C4-2B (cell line): Measurements from ENCODE around the gene GPALPP1.
"Not testable (repeated sequence)": the region's sequence is repeated elsewhere in the genome, so short reads cannot be mapped to it uniquely, and the experiment has no call there.

ENCODE experiments used
- H3K27ac ChIP-seq: fragments of 450-650 bp; 2 replicates; pipeline ENCODE4 v1.5.1; 2017
- CTCF ChIP-seq: fragments of 450-650 bp; conservative IDR thresholded peaks from 2 replicates; pipeline ENCODE4 v1.5.1; 2017; ENCODE audit warnings: mild to moderate bottlenecking
- ZFX ChIP-seq: fragments of 450-650 bp; IDR thresholded peaks from 2 replicates; pipeline ENCODE4 v1.6.1; 2017

Gene GPALPP1

GRCh38 chr13:45049478-45049877 is 60.1 kb downstream of the GPALPP1 start:
- H3K27ac ChIP-seq: no peak overlapping the region
- TF ChIP-seq CTCF (no peak), ZFX (no peak)

DNA sequence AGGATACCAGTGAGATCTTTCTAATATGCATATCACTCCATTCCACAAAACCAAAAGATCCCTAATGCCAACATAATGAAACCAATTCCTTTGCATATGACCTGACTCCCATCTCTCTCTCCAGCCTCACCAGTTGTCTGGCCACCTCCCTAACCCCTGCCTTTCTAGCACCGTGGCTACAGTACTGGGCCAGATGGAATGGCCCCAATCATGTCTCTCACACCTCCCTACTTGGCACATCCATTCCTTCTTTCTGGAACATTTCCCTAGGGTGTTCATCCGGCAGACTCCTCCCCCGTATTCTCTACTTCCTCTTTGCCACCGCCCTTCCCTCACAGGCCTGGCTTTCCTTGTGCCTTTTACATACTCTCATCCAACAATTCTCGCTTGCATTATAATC is 62.0 kb downstream of the GPALPP1 start:
- no peak for TF ChIP-seq CTCF
- TF ChIP-seq ZFX: no peak
- no peak overlapping the region for H3K27ac ChIP-seq

DNA sequence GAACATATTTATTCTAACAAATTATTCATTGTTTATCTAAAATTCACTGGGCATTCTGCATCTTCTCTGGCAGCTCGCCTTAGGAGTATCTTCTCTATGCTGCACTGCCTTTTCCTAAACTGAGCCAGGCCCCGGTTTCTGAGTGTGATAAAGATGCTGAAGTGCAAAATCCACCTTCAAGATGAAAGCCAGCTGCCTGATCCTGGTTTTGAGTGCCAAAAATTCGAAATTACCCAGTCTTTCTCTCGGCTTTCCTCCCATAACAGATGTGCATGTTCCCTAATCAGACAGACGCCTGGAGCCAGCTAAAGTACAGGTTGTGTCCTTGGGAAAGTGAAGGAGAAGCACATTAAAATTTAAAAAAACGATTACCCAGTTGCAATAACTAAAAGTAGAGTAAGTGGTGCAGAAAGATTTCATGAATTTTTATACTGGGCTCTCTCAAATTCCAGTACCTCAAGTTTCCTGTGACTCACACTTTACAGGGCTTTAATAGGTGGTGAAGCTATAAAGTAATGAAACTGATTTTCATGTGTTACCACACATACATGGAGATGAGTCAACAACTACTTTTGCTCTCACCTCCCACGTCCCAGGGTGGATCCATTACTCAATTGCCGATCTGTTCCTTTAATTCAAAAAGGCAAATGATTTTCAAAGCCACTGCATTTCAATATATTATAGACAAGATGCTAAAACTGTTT is 66.0 kb downstream of the GPALPP1 start:
- TF ChIP-seq ZFX (no peak), CTCF (no peak)
- H3K27ac ChIP-seq: no peak overlapping the region

GRCh38 chr13:45055902-45056648 is 66.7 kb downstream of the GPALPP1 start:
- no peak overlapping the region for H3K27ac ChIP-seq
- TF ChIP-seq ZFX (no peak), CTCF (no peak)

GRCh38 chr13:45060062-45060461 is 70.7 kb downstream of the GPALPP1 start:
- no peak for TF ChIP-seq ZFX
- TF ChIP-seq CTCF: no peak
- H3K27ac ChIP-seq: no peak overlapping the region

DNA sequence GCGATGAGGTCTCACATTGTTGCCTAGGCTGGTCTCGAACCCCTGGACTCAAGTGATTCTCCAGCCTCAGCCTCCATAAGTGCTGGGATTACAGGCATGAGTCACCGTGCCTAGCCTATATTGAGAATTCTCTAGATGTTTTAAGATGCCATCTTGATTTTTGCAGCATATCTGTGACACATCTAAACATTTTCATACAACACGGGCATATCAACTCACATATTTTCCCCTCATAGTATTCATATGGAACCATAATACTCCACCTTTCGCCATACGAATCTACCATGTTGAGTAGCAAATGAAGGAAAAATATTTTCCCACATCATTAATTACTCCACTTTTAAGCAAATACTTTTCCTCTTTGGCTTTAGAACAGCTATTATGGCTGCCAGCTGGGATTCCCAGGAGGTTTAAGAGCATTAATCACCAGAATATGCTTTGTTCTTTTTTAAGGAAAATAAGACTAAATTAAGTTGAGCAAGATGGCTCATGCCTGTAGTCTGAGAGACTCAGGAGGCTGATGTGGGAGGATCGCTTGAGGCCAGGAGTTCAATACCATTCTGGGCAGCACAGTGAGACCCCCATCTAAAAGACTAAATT is 74.0 kb downstream of the GPALPP1 start:
- no peak overlapping the region for H3K27ac ChIP-seq
- TF ChIP-seq ZFX: no peak
- no peak for TF ChIP-seq CTCF

- not testable (repeated sequence) for H3K27ac ChIP-seq
Measured at GRCh38 chr13:45063889-45064288, 74.6 kb downstream of the GPALPP1 start.
